Fibroblast of skin of right biceps (primary cell): ENCODE data around the gene ZNF132.
"Not testable (repeated sequence)": the region's sequence is repeated elsewhere in the genome, so short reads cannot be mapped to it uniquely, and the experiment has no call there.

Source experiments
- DNase-seq: peaks from one replicate; pipeline ENCODE4 v3.0.0-alpha.2; 2013

ZNF132 gene

DNA sequence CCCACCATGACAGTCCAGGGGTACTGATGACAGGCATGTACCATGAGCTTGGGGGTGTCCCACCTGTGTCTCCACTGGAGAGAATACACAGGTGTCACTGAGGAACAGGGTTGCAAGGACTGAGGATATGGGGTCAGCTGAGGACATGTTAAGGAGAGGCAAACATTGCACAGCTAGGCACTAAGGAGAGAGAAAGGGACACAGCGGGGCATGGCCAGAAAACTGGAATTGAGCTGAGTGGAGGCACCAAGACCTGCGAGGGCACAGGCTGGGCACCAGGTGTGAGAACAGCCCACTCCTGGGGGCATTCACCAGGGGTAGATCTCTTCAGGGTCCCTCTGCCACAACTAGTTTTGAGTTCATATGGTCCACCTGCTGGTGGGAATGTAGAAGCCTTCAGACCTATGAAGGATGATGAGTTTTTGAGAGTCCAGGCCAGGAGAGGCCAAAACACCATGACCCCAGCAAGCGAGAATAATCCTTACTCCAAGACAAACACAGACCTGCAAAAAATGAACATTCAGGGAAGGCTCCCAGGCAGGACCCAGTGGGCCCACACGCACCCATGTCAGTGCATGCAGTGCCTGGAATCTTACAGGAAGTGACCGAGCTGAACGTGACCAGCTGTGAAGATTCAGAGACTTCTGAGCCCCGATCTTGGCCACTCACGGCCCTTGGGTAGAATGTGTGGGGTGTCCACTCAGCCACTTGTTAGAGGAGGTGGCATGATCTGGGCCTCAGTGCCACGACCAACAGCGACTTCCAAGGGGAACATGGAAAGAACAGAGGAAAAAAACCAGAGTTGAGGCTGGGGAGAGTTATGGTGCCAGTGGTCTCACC lies 32.9 kb downstream of the ZNF132 start:
- no peak for DNase-seq

DNA sequence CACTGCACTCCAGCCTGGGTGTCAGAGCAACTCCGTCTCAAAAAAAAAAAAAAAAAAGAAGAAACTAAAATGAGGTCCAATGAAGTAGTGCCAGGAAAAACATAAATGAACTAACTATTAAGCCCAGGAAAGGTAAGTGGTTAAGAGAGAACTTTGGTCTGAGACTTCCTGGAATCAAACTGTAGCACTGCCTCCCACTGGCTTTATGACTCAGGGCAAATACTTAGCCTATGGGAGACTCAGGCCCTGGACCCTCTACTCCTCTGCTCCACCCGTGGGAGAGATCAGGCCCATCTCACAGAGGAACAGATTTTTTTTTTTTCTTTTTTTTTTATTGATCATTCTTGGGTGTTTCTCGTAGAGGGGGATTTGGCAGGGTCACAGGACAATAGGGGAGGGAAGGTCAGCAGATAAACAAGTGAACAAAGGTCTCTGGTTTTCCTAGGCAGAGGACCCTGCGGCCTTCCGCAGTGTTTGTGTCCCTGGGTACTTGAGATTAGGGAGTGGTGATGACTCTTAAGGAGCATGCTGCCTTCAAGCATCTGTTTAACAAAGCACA lies 36.0 kb downstream of the ZNF132 start:
- not testable (repeated sequence) for DNase-seq

GRCh38 chr19:58401840-58402421 lies 38.0 kb downstream of the ZNF132 start:
- no peak for DNase-seq

DNA sequence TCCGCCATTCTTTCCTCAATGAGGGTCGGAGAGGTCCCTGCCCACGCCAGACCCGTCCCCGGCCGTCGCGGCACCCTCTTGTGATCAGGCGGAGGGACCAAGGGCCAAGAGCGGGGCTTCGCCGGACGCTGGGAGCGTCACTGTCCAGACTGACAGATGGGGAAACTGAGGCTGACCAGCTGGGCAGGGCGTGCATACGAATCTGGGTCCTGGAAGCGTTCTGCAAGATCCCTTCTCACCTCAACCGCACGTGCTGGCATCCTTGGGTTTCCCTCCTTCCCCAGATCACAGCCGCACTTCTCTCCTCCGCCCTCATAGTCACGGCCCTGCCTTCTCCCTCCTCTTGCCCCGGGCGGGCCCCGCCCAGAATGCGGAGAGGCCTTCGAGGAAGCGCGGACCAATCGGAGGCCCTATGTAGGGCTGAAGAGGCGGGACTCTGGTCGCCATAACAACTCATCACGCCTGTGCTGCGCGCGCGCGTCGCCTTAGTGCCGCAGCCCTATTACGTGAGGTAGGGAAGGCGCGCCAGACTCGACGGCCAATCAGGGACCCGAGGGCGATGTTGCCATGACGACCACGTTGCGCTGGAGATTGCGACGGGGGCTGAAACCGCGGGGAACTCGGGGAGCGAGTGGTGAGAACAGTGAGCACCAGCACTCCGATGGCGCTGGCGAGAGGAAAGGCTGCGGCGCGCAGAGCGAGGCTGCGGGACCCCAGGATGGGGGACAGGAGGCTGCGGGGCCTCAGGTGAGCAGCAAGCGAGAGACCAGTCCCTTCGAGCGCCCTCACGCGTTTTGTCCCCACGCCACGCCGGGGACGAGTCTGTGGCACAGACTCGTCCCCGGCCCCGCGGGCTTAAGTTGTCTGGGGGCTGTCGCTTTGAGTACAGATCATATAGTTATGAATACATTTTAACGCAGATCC lies 38.8 kb downstream of the ZNF132 start:
- peak; percentile 99 for DNase-seq

- no peak for DNase-seq
Measured at GRCh38 chr19:58400316-58400915, 39.5 kb downstream of the ZNF132 start.

DNA sequence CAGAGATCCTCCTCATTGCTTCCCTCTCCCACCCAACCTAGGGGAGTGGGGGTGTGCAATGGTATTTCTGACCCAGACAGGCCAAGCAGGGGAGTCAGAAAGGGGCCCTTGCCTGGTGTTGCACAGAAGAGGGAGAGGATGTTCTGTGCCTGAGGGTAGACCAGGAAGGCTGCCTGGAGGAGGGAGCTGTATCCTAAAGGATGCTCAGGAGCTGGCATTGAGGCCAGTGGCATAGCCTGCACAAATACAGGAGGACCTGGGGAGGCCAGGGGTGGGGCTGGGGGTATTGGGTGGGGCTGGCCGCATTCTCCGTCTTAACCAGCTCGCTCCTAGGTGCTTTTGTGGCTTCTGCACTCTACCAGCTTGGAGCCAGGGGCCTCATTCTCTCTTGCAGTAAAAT lies 40.0 kb downstream of the ZNF132 start:
- no peak for DNase-seq

DNA sequence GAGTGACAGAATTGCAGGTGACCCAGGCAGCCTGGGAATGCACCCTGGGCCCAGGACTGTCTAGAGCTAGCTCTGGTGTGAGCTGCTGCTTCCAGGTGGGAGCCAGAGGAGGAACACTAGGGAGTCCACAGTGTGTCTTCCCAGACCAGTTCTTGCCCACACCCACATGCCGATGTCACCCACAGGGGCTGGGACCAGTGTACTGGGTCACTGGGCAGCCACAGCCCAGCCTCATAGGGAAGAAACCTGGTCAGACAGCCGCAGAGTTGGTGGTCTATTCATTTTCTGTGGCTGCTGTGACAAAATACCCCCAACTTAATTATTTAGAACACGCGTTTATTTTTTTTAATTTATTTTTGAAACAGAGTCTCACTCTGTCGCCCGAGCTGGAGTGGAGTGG lies 41.4 kb downstream of the ZNF132 start:
- DNase-seq = no peak

GRCh38 chr19:58398087-58398486 lies 41.9 kb downstream of the ZNF132 start:
- no peak for DNase-seq

GRCh38 chr19:58397533-58398037 lies 42.4 kb downstream of the ZNF132 start:
- DNase-seq = no peak

GRCh38 chr19:58396691-58397532 lies 43.0 kb downstream of the ZNF132 start:
- no peak for DNase-seq

DNA sequence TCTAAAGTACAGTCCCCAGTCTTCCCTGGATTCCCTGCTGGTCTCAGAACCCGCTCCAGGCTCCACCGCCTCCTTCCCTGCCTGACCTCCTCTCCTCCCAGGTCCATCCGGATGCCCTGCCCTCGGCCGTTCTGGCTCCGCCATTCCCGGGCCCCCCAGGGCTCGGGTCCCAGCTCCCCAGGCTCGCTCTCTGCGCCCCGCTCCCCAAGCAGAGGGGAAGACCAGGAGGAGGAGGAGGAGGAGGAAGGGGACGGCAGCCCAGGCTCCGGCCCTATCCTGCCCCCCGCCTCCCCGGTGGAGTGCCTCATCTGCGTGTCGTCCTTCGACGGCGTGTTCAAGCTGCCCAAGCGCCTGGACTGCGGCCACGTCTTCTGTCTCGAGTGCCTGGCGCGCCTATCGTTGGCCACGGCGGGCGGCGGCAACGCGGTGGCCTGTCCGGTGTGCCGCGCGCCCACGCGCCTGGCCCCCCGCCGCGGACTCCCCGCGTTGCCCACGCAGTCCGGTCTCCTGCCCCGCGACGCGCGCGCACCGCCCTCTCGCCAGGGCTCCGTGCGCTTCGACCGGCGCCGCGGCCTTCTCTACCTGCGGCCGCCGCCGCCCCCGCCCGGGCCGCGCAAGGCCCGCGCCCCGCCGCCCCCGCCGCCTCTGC lies 43.9 kb downstream of the ZNF132 start:
- DNase-seq = no peak

- no peak for DNase-seq
Measured at GRCh38 chr19:58395220-58395978, 44.6 kb downstream of the ZNF132 start, which contains the start of gene RNF225. RNF225 (plus strand) TSS chr19:58395656; CDS start chr19:58396090, 434 bp downstream.

- DNase-seq = no peak
Measured at GRCh38 chr19:58394821-58395219, 45.1 kb downstream of the ZNF132 start.

- no peak for DNase-seq
Measured at GRCh38 chr19:58393725-58394033, 46.3 kb downstream of the ZNF132 start.

- no peak for DNase-seq
Measured at GRCh38 chr19:58392945-58393724, 46.8 kb downstream of the ZNF132 start.

DNA sequence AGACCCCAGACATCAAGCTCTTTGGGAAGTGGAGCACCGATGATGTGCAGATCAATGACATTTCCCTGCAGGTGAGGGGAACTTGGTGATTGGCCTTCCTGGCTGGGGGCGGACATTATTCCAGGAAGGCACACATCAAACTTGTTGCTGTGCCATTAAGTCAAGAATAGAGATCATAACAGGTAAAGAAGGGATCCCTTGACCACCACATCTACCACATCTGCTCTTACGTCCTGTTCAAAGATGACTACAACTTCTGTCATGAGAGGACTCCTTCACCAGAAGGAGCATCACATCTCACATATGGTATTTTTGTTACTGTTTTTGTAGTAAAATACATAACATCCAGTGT lies 51.8 kb downstream of the ZNF132 start:
- no peak for DNase-seq

- no peak for DNase-seq
Measured at GRCh38 chr19:58387338-58388174, 52.4 kb downstream of the ZNF132 start.

- DNase-seq = peak; percentile 99
Measured at GRCh38 chr19:58386576-58387337, 53.2 kb downstream of the ZNF132 start, which contains the start of gene RPS5. RPS5 (plus strand) TSS chr19:58387269; CDS start chr19:58388138, 869 bp downstream.
